Measurements from ENCODE around the gene CEP120.

CEP120 gene

DNA sequence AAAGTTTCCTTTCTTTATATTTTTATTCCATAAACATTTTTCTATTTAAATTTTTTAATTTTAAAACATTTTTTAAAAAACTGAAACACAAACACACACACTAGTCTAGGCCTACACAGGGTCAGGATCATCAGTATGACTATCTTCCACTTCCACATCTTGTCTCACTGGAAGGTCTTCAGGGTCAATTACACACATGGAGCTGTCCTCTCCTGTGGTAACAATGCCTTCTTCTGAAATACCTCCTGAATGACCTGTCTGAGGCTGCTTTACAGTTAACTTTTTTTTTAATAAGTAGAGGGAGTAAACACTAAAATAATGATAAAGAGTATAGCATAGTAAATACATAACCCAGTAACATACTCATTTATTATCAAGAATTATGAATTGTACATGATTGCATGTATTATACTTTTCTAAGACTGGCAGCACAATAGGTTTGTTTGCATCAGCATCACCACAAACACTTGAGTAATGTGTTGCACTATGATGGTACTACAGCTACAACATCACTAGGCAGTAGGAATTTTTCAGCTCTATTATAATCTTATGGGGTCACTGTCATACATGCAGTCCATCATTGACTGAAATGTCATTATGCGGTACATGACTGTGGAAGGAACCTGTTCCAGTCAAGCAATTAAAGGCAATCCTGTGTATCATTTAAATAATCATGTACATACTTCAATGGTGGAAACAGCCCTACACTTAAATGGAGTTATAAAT lies 17.4 kb upstream of the CEP120 start:
- H3K4me3 ChIP-seq (ENCODE audit: low read depth, low read length), result no peak overlapping the region
- POLR2A ChIA-PET, result no interaction called here
- CTCF ChIA-PET, result no interaction called here
- TF ChIP-seq, protein P1, sequence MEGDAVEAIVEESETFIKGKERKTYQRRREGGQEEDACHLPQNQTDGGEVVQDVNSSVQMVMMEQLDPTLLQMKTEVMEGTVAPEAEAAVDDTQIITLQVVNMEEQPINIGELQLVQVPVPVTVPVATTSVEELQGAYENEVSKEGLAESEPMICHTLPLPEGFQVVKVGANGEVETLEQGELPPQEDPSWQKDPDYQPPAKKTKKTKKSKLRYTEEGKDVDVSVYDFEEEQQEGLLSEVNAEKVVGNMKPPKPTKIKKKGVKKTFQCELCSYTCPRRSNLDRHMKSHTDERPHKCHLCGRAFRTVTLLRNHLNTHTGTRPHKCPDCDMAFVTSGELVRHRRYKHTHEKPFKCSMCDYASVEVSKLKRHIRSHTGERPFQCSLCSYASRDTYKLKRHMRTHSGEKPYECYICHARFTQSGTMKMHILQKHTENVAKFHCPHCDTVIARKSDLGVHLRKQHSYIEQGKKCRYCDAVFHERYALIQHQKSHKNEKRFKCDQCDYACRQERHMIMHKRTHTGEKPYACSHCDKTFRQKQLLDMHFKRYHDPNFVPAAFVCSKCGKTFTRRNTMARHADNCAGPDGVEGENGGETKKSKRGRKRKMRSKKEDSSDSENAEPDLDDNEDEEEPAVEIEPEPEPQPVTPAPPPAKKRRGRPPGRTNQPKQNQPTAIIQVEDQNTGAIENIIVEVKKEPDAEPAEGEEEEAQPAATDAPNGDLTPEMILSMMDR (IDR thresholded peaks at IDR 0.05; ENCODE audit: insufficient read depth, low read length, missing control alignments), result no peak
- no peak for DNase-seq (ENCODE audit: low read depth, low spot score)

GRCh38 chr5:123439709-123440108 lies 16.5 kb upstream of the CEP120 start:
- DNase-seq (ENCODE audit: low read depth, low spot score), result no peak
- no peak overlapping the region for H3K4me3 ChIP-seq (ENCODE audit: low read depth, low read length)
- TF ChIP-seq, protein P1 (IDR thresholded peaks at IDR 0.05; ENCODE audit: insufficient read depth, low read length, missing control alignments), result no peak
- ChIA-PET CTCF (no interaction called here), POLR2A (no interaction called here)

GRCh38 chr5:123438902-123439301 lies 15.7 kb upstream of the CEP120 start:
- TF ChIP-seq, protein P1 (IDR thresholded peaks at IDR 0.05; ENCODE audit: insufficient read depth, low read length, missing control alignments), result no peak
- H3K4me3 ChIP-seq (ENCODE audit: low read depth, low read length), result no peak overlapping the region
- POLR2A ChIA-PET, result no interaction called here
- no peak for DNase-seq (ENCODE audit: low read depth, low spot score)
- CTCF ChIA-PET, result no interaction called here

GRCh38 chr5:123438244-123438643 lies 15.0 kb upstream of the CEP120 start:
- DNase-seq (ENCODE audit: low read depth, low spot score), result no peak
- no peak overlapping the region for H3K4me3 ChIP-seq (ENCODE audit: low read depth, low read length)
- POLR2A ChIA-PET, result no interaction called here
- CTCF ChIA-PET, result no interaction called here
- TF ChIP-seq, protein P1 (IDR thresholded peaks at IDR 0.05; ENCODE audit: insufficient read depth, low read length, missing control alignments), result no peak

DNA sequence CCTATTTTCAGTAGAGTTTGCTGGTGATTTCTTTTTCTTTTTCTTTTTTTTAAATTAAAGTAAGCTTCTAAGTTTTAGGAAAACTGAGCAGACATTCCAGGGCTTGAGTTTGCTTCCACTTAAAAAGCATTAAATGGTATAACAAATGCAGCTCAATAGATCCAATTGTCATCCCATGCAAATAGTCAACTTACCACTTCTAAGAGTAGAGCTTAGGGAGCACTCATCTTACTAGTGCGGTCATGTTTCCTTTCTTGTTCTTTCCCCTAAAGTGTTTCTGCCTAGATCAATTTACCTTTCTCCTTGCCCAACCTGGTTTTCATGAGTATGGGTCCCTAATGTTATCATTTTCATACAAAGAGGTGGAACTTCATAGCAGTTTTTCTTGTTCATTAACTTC lies 13.0 kb upstream of the CEP120 start:
- CTCF ChIA-PET, result no interaction called here
- no peak for DNase-seq (ENCODE audit: low read depth, low spot score)
- no peak overlapping the region for H3K4me3 ChIP-seq (ENCODE audit: low read depth, low read length)
- POLR2A ChIA-PET, result no interaction called here
- TF ChIP-seq, protein P1 (IDR thresholded peaks at IDR 0.05; ENCODE audit: insufficient read depth, low read length, missing control alignments), result no peak

- CTCF ChIA-PET, result interaction anchor here (2.7 kb wide), 1 partner anchor 12 kb away, joined by 17 read pairs; the partner anchor contains the start of gene CEP120
- POLR2A ChIA-PET, result no interaction called here
- TF ChIP-seq, protein P1 (IDR thresholded peaks at IDR 0.05; ENCODE audit: insufficient read depth, low read length, missing control alignments), result no peak
- no peak for DNase-seq (ENCODE audit: low read depth, low spot score)
- no peak overlapping the region for H3K4me3 ChIP-seq (ENCODE audit: low read depth, low read length)
These were observed 11.6 kb upstream of the CEP120 start for GRCh38 chr5:123434796-123435195.
